Measurements from ENCODE around the gene RIT1.

DNA sequence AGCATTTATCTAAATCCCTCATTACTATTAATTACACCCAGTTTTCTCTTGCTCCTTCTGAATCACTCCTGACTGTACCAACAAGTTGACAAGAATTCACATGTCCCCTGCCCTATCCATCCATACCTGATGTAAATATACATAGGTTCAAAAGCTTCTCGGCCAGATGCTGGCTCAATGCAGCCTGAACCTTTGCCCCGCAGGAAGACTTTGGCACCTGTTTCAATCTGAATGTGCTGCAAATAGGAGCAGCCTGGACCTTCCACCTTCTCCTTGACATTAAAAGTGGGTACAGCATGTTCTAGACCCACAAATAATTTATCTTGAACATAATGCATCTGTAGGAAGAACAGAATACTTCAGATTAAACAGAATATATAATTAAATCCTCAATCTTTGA lies 14.4 kb upstream of the RIT1 start:
- TF ChIP-seq, protein P1, sequence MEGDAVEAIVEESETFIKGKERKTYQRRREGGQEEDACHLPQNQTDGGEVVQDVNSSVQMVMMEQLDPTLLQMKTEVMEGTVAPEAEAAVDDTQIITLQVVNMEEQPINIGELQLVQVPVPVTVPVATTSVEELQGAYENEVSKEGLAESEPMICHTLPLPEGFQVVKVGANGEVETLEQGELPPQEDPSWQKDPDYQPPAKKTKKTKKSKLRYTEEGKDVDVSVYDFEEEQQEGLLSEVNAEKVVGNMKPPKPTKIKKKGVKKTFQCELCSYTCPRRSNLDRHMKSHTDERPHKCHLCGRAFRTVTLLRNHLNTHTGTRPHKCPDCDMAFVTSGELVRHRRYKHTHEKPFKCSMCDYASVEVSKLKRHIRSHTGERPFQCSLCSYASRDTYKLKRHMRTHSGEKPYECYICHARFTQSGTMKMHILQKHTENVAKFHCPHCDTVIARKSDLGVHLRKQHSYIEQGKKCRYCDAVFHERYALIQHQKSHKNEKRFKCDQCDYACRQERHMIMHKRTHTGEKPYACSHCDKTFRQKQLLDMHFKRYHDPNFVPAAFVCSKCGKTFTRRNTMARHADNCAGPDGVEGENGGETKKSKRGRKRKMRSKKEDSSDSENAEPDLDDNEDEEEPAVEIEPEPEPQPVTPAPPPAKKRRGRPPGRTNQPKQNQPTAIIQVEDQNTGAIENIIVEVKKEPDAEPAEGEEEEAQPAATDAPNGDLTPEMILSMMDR (conservative IDR thresholded peaks at IDR 0.05; ENCODE audit: low read depth, low read length) = no peak
- TF ChIP-seq EZH2phosphoT487 (IDR thresholded peaks at IDR 0.05; ENCODE audit: borderline replicate concordance, low read length) (no peak), EZH2 (IDR thresholded peaks at IDR 0.05; ENCODE audit: low read length, unreplicated experiment) (no peak)
